Stimulated activated CD8-positive, alpha-beta memory T cell treated with anti-CD3 and anti-CD28 coated beads, Interleukin-4, amount 100 ng/mL, for 48 hours (primary cell): ENCODE measurements around the gene NKX1-1.

ENCODE experiments used
- DNase-seq: peaks from one replicate; pipeline ENCODE4 v3.0.0-alpha.2; 2020

Gene NKX1-1

DNA sequence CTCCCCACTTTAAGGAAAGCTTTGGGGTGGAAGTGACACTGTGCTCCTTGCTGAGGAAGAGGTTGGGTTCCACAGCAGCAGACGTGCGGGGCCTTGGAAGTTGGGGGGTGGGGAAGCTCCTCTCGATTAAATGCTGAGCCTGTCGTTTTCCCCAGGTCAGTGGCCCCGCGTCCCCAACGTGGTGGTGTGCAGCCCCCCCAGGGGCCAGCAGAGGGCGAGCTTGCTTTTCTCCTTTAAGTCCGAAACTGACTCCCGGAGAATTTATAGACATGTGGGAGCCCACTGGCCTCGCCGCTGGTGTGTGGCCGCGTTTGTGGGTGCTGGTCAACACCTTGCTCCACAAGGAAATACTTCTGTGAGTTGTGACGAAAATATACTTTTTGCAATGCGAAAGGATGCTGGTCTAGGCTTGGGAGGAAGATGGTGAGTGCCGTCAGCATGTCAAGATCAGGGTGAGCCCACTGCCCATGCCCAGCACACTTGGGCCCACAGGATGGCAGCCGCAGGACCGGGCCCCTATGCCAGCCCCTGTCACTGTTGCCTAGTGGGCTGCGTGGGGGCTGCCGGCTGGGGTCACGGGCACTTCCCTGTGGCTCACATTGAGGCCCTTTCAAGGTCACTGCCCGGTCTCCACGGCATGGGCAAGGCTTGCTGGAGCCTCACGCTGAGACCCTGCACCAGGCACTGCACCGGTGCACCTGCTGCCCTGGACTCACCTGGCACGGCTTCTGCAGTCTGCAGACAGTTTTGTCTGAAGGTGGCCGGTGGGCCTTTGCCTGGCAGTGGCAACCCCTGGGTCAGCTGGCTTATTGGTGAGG, 49.9 kb downstream of the NKX1-1 start:
- DNase-seq: peak; percentile 74

DNA sequence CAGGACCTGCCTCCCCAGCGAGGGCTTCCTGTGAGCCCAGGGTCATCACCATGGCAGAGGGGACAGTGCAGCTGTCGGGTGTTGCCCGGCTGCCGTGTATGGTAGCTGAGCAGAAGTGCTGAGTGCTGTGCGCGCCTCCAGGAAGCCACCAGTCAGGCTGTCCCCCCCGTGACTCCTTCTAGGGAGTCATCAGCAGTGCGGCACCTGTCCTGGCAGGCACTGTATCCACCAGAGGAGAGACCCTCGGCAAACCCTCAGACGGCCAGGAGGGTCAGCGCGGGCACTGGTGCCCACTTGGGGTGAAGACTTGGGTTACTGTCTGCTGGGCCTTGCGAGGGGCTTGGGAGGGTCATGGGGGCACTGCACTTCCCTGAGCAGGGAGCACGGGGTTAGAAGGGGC, 50.9 kb downstream of the NKX1-1 start:
- DNase-seq: no peak

DNA sequence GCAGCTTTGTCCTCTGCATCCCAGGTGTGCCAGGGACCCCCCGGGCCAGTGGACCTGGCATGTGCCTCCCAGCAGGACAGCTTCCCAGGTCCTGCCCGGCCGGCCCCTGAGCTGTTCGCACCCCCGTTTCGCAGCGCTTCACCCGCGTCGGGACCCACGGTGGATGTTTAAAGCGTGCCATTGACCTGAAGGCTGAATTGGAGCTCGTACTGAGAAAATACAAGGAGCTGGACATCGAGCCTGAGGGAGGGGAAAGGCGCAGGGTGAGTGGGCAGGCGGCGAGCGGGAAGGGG, 51.3 kb downstream of the NKX1-1 start:
- DNase-seq: no peak

DNA sequence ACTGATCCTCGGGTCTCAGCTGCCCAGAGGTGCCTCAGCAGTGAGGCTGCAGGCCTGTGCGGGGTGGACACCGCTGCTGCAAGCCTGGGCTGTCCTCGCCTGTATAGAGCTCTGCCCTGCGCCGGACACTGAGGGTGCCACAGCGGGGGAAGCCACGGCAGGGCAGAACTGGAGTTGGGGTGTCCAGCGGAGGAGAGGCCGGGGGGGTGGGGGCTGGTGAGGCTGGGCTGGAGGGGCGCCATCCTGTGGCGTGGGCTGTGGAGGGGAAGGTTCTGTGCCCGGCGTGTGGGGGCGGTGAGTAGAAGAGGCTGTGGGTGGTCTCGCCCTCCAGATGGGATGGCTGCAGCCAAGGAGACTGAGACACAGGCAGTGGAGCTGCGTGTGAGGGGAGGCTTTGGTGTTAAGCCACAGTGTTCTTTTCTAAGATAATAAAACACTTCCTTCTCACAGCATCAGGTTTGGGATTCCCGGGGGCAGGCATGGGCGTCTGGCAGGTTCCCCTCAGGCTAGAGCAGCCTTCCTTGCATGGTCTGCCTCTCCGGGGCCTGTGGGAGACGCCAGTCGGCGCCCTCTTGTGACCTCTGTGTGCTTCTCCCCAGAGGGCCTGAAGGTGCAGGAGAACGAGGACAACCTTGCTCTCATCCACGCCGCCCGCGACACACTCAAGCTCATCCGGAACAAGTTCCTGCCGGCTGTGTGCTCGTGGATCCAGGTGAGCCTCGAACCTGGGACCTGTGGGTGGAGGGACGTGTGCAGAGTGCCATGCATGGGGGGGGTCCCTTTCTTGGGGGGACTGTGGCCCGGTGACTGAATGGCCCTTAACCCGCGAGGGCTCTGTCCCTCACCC, 51.9 kb downstream of the NKX1-1 start:
- no peak for DNase-seq

DNA sequence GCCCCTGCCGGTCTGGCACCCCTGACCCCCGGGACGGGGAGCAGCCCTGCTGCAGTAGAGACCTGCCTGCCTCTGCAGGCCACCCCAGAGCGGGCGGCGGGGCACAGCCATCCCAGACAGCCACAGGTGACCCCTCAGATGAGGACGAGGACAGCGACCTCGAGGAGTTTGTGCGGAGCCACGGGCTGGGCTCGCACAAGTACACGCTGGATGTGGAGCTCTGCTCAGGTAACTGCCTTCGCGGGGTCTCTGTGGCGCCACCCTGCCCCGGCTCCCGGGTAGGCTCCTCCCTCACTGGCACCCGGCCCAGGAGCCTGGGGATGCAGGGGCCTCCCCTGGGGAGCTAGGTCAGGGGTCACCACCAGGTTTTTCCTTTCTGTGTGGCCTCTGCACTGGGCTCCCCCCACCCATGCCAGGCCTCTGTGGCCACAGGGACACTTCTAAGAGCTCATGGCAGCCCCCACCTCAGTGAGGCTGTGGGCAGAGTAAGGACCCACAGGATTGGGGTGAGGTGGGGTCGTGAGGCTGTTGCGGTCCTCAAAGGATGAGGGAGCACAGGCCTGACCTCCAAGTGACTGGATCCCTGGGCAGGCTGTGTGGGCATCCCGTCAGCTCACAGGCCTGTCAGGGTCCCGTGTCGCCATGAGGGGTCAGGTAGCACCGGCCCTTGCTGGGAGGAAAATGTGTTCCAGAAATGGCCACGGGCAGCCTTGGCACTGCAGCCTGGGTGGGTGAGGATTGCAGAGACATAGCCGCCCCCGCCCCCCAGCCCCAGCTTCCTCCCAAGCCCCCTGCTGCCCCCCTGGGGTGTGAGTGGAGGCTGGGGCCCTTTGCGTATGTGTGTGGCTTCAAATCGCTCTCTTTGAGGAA, 52.8 kb downstream of the NKX1-1 start:
- DNase-seq: no peak
